CD4-positive, alpha-beta T cell treated with Interleukin-6 at 100 ng/mL for 8 hours (primary cell): Measurements from ENCODE around the gene VIPR1.
"Not testable (repeated sequence)": the region's sequence is repeated elsewhere in the genome, so short reads cannot be mapped to it uniquely, and the experiment has no call there.

ENCODE experiments used
- DNase-seq: peaks from one replicate; pipeline ENCODE4 v3.0.0-alpha.2; 2020; ENCODE audit warnings: mixed read lengths, low spot score

The VIPR1 gene

DNA sequence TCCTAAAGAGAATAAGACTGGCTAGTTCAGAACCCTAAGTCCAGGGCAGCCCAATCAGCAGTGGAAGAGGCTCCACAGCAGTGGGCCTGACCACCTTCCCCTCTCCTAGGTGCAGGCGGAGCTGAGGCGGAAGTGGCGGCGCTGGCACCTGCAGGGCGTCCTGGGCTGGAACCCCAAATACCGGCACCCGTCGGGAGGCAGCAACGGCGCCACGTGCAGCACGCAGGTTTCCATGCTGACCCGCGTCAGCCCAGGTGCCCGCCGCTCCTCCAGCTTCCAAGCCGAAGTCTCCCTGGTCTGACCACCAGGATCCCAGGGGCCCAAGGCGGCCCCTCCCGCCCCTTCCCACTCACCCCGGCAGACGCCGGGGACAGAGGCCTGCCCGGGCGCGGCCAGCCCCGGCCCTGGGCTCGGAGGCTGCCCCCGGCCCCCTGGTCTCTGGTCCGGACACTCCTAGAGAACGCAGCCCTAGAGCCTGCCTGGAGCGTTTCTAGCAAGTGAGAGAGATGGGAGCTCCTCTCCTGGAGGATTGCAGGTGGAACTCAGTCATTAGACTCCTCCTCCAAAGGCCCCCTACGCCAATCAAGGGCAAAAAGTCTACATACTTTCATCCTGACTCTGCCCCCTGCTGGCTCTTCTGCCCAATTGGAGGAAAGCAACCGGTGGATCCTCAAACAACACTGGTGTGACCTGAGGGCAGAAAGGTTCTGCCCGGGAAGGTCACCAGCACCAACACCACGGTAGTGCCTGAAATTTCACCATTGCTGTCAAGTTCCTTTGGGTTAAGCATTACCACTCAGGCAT is 33.7 kb downstream of the VIPR1 start:
- DNase-seq: peak; percentile 62

DNA sequence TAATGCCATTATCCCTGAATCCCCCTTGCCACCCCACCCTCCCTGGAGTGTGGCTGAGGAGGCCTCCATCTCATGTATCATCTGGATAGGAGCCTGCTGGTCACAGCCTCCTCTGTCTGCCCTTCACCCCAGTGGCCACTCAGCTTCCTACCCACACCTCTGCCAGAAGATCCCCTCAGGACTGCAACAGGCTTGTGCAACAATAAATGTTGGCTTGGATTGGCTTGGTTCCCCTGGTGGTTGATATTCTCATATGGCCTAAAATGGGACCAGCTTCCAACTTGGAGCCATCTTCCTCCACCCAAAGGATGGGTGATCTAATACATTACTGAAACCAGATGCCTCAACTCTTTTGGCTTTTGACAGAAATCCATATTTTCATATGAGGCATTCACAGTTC is 34.9 kb downstream of the VIPR1 start:
- DNase-seq: no peak

DNA sequence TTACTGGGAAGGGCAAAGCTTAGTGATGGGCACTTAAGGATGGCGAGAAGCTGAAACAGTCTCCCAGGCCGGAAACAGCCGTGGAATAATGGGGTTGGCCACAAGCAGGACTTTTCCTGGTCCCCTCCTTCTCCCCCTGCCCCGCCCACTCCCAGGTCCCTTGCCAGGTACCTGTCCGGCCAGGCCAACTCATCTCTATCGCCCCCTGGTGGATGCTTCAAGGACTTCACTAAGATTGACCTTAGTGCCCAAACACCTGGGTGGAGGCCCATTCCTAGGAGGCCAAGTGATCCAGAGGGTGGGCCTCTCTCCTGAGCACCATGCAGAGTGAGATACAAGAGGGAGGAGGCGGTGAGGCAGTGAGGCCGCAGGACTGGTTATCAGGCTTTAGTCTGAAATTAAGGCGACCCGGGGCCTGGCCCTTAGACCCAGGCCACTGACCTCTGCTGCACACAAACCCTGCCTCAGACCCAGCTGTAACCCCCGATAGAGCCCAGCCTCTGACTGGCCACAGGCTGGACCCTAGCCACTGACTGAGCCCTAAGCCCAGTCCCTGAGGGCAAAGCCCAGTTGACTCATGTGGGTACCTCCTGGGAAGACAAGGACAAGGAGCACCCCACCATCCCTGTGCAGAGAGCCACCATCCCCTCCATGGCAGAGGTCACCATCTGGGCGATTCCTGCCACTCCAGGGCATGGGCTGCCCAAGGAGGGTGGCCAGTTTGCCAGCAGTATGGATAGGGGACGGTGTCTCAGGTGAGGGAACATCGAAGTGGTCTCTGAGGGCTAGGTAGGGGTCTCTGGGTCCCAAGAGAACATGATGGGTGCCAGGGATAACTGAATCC is 37.6 kb downstream of the VIPR1 start:
- peak; percentile 60 for DNase-seq

- no peak for DNase-seq
These were observed 38.6 kb downstream of the VIPR1 start for GRCh38 chr3:42541079-42541478.

GRCh38 chr3:42544492-42545283 is 42.2 kb downstream of the VIPR1 start:
- DNase-seq: no peak

DNA sequence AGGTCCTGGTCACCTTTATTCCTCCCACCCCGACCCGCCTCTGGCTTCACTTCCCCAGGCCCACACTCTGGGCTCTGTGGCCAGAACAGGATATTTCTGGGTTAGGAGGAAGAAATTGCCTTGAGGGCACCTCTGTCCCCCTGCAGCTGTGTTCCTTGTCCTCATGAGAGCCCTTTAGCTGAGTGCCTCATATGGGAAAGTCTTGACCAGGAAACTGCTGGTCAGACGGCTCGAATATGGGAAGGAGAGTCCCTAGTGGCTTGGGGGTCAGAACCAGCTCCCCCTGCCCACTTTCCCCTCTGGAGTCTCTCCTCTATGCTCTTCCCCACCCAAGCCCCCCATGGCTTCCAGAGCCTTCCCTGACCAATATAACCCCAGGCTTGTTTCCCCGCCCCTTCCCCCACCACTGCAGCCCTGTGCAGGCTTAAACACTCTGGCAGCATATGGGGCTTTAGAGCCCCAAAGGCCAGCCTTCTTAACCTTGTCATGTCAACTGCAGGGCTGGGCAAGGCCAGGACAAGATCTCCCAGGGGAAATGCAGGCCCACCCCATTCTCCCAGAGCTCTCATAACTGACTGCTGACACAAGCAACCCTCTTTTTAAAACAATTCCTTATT is 42.9 kb downstream of the VIPR1 start:
- no peak for DNase-seq

DNA sequence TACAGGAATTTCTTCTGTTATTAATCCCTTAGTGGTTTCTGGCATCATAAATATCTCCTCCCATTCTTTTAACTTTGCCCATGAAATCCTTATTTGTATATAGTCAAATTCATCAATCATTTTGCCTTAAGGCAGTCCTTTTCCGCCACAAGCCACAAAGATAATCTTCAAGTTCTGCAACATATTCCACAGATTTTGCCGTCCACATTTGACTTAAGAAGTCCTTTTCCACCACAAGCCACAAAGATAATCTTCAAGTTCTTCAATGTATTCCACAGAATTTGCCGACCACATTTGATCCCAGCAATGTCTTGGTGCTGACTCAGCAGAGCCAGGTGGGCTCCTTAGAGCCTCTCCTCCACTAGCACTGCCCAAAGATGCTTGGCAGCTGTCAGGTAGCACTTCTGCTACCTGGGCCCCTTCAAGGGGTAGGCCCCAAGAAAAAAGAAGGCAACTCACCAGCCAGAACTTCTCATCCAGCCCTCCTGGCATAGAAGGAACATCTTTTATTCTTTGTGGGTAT is 44.3 kb downstream of the VIPR1 start:
- DNase-seq: no peak

DNA sequence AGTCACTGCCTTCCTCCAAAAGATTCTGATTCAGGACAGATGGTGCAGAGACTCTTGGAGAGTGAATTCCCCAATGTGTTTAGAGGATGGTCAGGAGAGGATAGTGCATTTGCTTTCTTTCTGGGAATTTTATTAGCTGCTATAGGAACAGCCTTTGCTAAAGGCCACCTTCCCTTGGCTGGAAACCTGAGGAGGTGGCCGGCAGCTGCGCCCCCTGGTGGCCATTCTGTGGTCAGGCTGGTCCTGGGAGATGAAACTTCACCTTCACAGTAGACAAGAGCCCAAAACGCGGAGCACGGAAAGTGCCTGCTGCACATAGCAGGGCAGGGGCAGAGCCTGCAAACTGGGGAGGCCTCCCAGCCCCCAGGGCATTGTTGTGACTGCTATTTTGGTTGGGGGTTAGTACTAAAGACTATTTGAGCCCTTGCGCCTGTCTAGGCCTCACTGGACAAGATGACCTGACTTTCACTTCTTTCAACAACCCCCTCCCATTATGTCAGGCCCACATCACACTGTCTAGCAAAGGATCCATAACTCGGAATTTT is 45.0 kb downstream of the VIPR1 start:
- peak; percentile 63 for DNase-seq

DNA sequence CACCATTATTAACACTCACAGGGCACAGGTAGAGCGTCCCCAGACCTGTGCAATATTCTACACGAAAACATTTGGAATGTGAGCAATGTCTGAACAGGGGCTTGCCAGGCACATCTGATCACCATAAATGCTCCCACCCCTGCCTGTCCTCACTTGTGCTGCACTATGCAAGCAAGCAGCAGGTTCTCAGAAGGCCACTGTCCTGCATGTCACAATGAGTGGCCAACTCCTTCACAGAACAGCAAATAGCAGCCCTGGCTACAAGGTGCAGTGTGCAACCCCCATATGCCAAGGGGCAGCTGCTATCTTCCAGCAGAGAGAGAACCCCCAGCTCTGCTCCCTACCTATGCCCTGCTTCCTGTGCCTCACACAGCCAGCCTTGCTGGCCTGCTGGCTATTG is 46.7 kb downstream of the VIPR1 start:
- no peak for DNase-seq

DNA sequence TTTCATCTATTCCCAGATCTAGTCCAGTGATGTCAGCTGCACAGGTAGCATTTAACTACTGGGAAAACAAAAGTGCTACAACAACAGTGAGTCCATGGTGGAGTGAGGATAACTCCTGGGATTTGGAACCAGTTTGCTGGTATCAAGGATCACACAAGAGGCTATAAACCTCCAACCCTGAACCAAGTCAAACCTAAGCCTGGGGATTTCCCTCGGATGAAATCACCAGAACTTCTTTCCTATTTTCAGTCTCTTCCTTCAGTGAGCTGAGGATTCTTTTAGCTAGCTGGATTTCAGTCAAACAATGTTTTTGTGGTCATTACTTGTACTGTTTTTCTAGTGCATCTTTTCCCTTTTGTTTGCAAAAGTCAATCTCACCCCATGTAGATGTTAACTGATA is 47.8 kb downstream of the VIPR1 start:
- no peak for DNase-seq

DNA sequence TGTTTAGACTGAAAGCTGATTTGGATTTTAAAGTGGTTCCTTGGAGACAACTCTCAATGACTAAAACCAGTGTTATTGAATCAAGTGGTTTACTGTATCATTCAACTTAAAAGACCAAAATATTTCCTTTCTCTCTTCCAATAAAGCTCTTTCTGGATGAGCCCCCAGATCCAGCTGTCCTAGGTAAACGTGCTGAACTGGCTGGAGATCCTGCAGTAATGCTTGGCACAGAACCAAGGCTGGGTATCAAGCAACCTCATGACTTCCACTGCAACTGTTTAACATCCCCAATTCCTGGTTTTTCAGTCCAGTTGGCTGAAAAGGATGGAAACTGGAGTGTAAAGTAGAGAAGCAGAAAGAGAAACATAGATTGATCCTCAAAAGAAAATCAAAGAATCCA is 50.4 kb downstream of the VIPR1 start:
- DNase-seq: no peak

DNA sequence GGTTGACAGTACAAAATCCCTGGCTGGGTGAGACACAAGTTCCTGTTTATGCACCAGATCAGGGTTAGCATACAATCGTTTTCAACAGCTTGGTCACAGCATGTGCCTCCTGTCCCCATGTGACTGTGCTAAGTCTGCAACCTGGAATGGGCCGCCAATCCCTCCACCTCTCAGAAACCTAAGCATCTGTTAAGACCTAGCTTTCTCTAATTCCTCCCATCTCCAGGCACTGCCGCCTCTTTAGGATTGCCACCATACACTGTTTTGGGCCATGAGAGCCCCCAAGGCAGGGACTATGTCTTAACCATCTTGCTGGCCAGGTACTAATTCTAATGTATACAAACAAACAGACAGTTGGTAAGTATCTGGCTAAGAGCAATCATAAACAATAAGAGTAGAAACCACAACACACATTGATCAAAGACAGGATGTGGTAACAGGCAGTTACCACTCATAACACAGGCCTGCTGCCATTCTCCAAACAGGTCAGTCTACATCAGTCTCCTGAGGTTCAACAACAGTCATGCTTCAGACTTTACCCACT is 53.7 kb downstream of the VIPR1 start:
- DNase-seq: peak; percentile 75

- DNase-seq: not testable (repeated sequence)
These were observed 54.4 kb downstream of the VIPR1 start for GRCh38 chr3:42556817-42557216.

DNA sequence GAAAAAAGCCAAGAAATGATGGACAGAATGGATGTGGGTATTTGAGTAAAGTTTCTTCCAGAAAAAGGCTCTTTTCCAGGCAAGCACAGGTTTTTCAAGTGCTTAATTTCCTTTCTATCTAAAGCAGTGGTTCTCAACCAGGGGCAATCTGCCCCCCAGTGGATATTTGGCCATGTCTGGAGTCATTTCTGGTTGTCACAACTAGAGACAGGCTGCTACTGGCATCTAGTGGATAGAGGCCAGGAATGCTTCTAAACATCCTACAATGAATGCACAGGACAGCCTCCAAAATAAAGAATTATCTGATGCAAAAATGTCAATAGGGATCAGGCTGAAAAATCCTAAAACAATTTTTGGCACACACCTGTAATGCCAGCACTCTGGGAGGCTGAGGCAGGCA is 55.4 kb downstream of the VIPR1 start:
- DNase-seq: peak; percentile 53

GRCh38 chr3:42562047-42562907 is 59.8 kb downstream of the VIPR1 start:
- no peak for DNase-seq

DNA sequence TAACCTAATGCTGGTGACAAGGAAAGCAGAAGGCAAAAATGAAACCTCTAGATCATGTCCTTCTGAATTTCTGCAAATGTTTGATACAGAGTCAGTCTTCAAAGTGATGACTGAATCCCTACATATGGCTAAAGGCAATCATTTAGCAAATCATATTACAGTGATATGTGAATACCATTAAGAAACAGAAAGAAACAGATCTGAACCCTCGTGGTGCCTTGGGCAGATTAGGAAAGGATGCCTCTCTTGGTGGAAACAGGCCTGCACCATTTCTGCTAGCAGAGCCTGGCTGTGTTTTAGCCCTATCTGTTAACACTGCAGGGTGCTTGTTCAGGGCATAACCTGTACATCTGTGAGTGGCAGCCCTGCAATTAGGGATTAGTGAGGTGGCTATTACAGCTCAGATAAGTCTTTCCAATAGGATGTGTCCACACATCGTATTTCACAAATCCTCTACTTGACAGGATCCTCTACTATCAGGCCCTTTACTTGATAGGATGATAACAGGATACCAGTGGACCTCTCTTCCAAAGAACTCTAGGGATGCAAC is 67.2 kb downstream of the VIPR1 start:
- DNase-seq: no peak

- DNase-seq: peak; percentile 30
These were observed 69.8 kb downstream of the VIPR1 start for GRCh38 chr3:42572278-42572677.

DNA sequence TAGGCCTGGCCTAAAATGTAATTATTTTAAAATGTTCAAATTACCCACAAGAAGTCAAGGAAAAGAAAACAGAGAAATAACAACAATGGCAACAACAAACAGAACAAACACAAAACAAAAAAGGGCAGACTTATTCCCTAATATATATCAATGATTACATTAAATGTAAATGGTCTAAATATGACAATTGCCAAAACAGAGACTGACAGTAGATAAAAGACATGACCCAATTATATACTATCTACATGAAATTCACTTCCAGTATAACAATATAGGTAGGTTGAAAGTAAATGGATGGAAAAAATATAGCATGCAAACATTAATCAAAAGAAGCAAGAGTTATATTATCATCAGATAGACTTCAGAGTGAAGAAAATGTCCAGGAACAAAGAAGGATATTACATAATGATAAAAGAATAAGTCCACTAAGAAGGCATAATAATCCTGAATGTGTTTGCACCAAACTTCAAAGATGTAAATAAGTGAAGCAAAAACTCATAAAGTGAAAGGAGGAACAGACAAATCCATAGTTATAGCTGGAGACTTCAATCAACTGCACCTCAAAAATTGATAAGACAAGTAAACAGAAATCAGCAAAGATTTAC is 72.8 kb downstream of the VIPR1 start:
- no peak for DNase-seq

DNA sequence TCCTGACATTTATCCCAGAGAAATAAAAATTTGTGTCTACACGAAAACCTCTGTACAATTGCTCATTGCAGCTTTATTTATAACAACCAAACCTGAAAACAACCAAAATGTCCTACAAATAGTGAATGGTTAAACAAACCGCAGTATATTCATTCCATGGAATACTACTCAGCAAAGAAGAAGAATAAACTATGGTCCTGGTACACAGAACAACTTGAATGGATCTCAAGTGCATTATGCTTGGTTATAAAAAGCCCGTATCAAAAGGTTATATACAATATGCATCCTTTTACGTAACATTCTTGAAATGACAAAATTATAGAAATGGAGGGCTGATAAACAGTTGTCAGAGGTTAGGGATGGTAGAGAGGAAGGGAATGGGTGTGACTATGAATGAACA is 75.6 kb downstream of the VIPR1 start:
- DNase-seq: no peak
